Esophagus muscularis mucosa (tissue), 4 donors: ENCODE results near the gene CD99L2.

Source experiments
- CTCF ChIP-seq, 3 experiments: fragments of 200-600 bp in 2 of 3; fragments of 450-650 bp in 1 of 3; sonication (generic) in 2 of 3; IDR thresholded peaks; one replicate each; pipeline ENCODE4 v1.5.1; 2017 to 2019; ENCODE audit warnings: antibody characterized with exemption in 3 of 3, mild to moderate bottlenecking in 2 of 3, moderate library complexity in 1 of 3
- EP300 ChIP-seq: sonication (generic); formaldehyde crosslinking; IDR thresholded peaks from one replicate; pipeline ENCODE4 v1.6.1; 2017; ENCODE audit warnings: antibody characterized with exemption
- POLR2A ChIP-seq: fragments of 450-650 bp; IDR thresholded peaks from one replicate; pipeline ENCODE4 v1.6.1; 2017; ENCODE audit warnings: antibody characterized with exemption, moderate library complexity, mild to moderate bottlenecking, low read depth
- POLR2AphosphoS5 ChIP-seq, 2 donors: sonication (generic); formaldehyde crosslinking; IDR thresholded peaks; one replicate each; pipeline ENCODE4 v1.6.1; 2017; ENCODE audit warnings: antibody characterized with exemption in 2 of 2

GRCh38 chrX:150944233-150944632 is 45.8 kb upstream of the CD99L2 start:
- TF ChIP-seq POLR2AphosphoS5 (IDR thresholded peaks at IDR 0.05) (no peak), EP300 (no peak), CTCF (IDR thresholded peaks at IDR 0.05) (no peak), POLR2A (no peak)
